Motor neuron (in vitro differentiated cells): ENCODE results near the gene CALR. TPM values are rescaled to one million over a fixed set of nuclear protein-coding genes. Genes with fewer than 3 reads are reported as not detected.

Experiments used
- ATAC-seq, 8 experiments: fragments of 200-7000 bp; cut with Tn5 transposase; replicated peaks in 6 of 8; 2 replicates each; pipeline ENCODE4 v1.8.0; 2021; ENCODE audit warnings: mild to moderate bottlenecking in 8 of 8, moderate library complexity in 8 of 8
- H3K27ac ChIP-seq, 2 donors: fragments of 250-450 bp; sonication (Bioruptor Pico); 2 replicates each; pipeline ENCODE4 v1.9.0; 2021; ENCODE audit warnings: antibody characterized with exemption in 2 of 2, mild to moderate bottlenecking in 2 of 2, moderate library complexity in 1 of 2
- H3K4me1 ChIP-seq, 2 donors: fragments of 250-450 bp; sonication (Bioruptor Pico); replicated peaks in 1 of 2; 2 replicates each; pipeline ENCODE4 v1.6.1; 2021; ENCODE audit warnings: antibody characterized with exemption in 2 of 2, mild to moderate bottlenecking in 2 of 2, moderate library complexity in 1 of 2
- H3K4me3 ChIP-seq, 5 donors: fragments of 250-450 bp; sonication (Bioruptor Pico); 2 replicates each; pipeline ENCODE4 v1.9.0; 2021; ENCODE audit warnings: antibody characterized with exemption in 5 of 5, mild to moderate bottlenecking in 5 of 5, moderate library complexity in 4 of 5
- WGBS, 10 experiments: fragments of 450-650 bp; shearing (Covaris generic); methylation state at CpG; one replicate each; pipeline ENCODE4 v1.0.0; 2022; 5-methylcytosine and 5-hydroxymethylcytosine counted together
- in situ Hi-C, 9 experiments: fragments of 400-800 bp; cut with MboI; loops; one replicate each; pipeline ENCODE4 v1.15.0; 2021; ENCODE audit warnings: low sequenced_read_pairs in 9 of 9, low pct_unique_long_range_greater_than_20kb in 2 of 9; ENCODE audit not compliant: unreplicated experiment in 9 of 9
- total RNA-seq, 8 experiments: library from RNA; unstranded; fragments of 300-600 nt; gene quantifications; 2 replicates each; pipeline versions ENCODE4 v1.2.3 to v1.2.4, GENCODE V29; 2022

Gene CALR
- total RNA-seq, 8 experiments from 2014 or later = 289 to 982 (median 397) TPM

DNA sequence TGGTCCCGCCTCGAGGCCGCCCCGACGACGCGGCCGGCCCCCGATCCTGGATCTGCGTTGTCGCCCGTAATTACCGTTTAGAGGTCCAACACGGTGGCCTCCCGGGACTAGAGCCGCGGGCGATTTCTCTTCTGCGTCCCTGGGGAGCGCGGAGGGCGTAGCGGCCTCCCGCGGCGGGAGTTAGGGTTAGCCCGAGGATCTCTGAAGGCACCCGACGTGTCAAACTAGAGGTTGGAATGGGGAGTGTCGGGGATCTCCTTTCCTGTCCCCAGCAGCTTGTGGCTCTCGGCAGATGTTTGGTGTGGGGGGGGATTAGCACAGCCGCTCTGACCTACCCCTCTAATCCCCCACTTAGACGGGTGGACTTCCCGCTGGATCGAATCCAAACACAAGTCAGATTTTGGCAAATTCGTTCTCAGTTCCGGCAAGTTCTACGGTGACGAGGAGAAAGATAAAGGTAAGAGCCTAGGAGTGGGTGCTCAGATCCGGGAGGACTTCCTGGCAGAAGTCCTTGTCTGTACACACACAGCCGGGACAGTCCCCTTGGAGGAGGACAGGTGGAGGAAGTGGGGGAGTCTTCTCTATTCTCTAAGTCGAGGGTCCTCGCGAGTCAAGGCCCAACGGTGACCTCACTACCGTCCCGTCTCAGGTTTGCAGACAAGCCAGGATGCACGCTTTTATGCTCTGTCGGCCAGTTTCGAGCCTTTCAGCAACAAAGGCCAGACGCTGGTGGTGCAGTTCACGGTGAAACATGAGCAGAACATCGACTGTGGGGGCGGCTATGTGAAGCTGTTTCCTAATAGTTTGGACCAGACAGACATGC is 581 bp downstream of the CALR start:
- Histone ChIP-seq H3K4me3 (peak overlapping the region; percentile 81 to 99 (median 90)), H3K4me1 (peaks cover 21 to 22% of the 10 kb centered on the region in 2 donors), H3K27ac (peak overlapping the region; percentile 91 to 92)
- 0 to 4% (median 0%) methylated on average over 1 to 21 of the region's 54 CpGs for WGBS, 10 experiments
- in situ Hi-C loops = no loop called here
- peak in 7 of 8 experiments; percentile 6 to 33 (median 11) for ATAC-seq

DNA sequence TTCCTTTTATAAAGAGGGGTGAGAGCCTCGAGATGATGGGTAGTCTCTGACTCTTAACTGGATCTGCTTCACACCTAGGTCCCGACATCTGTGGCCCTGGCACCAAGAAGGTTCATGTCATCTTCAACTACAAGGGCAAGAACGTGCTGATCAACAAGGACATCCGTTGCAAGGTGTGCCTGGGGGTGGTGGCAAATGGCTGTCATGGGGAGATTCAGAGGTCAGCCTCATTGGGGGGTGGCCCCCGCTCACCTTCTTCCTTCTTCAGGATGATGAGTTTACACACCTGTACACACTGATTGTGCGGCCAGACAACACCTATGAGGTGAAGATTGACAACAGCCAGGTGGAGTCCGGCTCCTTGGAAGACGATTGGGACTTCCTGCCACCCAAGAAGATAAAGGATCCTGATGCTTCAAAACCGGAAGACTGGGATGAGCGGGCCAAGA is 1.6 kb downstream of the CALR start:
- Histone ChIP-seq H3K4me3 (peak overlapping the region; percentile 81 to 99 (median 90)), H3K27ac (no peak overlapping the region), H3K4me1 (peaks cover 19 to 21% of the 10 kb centered on the region in 2 donors)
- no peak for ATAC-seq
- in situ Hi-C loops = no loop called here
- 43 to 95% (median 75%) methylated on average over 2 to 7 of the region's 10 CpGs; no CpG with 5 or more reads in 4 of the 10 experiments for WGBS, 10 experiments

DNA sequence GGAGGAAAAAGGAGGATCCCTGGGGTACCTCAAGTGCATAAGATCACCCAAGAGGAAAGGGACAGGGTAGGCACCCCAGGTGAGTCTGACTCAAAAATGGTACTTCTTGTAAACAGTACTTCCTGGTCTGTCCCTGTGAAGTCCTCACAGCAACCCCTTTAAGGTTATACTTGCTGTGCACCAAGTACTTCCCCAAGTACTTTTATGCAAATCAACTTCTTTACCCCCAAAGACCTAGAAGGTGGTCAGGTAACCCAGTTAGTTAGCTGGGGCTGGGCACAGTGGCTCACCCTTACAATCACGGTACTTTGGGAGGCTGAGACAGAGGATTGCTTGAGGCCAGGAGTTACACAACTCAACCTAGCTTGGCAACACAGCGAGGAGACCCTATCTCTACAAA is 2.5 kb downstream of the CALR start:
- H3K4me3 ChIP-seq = no peak overlapping the region
- in situ Hi-C loops = no loop called here
- no peak for ATAC-seq
- H3K4me1 ChIP-seq = peaks cover 19 to 21% of the 10 kb centered on the region in 2 donors
- no peak overlapping the region for H3K27ac ChIP-seq
- 80 to 100% (median 100%) methylated on average over 1 to 2 of the region's 2 CpGs; no CpG with 5 or more reads in 5 of the 10 experiments for WGBS, 10 experiments

- no peak overlapping the region for H3K27ac ChIP-seq
- H3K4me3 ChIP-seq = no peak overlapping the region
- peaks cover 17 to 21% of the 10 kb centered on the region in 2 donors for H3K4me1 ChIP-seq
- no peak for ATAC-seq
- WGBS, 10 experiments = 0 to 100% (median 100%) methylated on average over 1 to 7 of the region's 18 CpGs; no CpG with 5 or more reads in 1 of the 10 experiments
- in situ Hi-C loops = no loop called here
These were observed 5.1 kb downstream of the CALR start for GRCh38 chr19:12943437-12944044.

- H3K4me1 ChIP-seq = peaks cover 17 to 21% of the 10 kb centered on the region in 2 donors
- in situ Hi-C loops = no loop called here
- H3K4me3 ChIP-seq = no peak overlapping the region
- WGBS, 10 experiments = 60 to 100% (median 100%) methylated on average over 1 to 2 of the region's 2 CpGs; no CpG with 5 or more reads in 4 of the 10 experiments
- no peak for ATAC-seq
- no peak overlapping the region for H3K27ac ChIP-seq
These were observed 5.8 kb downstream of the CALR start for GRCh38 chr19:12944104-12944674.

- Histone ChIP-seq H3K27ac (peak within 1 kb of the TSS; percentile 88 to 98), H3K4me3 (peak within 1 kb of the TSS; percentile 58 to 75 (median 70)), H3K4me1 (peaks cover 7 to 9% of the 10 kb centered on the region in 2 donors)
- ATAC-seq = peak; percentile 75 to 87 (median 82)
- in situ Hi-C loops = no loop called here
- 0 to 40% (median 0%) methylated on average over 1 to 25 of the region's 62 CpGs; no CpG with 5 or more reads in 5 of the 10 experiments for WGBS, 10 experiments
These were observed 7.2 kb downstream of the CALR start, which contains the start of gene RAD23A for GRCh38 chr19:12945479-12946091. Gene RAD23A (plus strand): TSS chr19:12945862. CDS start chr19:12945949, 87 bp downstream.

DNA sequence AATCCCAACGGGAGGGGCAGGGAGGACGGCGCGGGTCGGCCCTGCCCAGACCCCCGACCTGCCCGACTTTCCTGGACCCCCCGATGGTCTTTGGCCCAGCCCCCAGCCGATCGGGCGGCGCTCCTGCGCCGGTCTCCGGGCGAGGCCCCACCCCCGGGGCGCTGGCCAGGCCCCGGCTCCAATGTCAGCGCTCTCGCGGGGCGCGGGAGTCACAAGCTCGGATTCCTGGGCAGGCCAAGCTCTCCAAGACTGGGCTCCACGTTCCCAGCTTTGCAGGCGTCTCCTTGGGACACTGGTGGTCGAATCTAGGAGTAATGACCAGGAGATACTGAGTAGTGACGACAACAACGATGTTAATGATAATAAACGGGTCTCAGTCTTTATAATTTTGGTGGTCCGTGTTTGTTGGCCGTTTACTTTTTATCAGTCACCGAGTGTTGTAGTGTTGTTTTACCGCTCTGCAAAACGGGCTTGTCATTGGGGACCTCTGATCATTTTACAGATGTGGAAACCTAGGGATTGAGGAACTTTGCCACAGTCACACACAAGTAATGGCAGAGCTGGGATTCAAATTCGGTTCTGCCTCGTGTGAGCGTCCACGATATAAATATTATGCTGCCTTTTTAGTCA is 7.8 kb downstream of the CALR start:
- in situ Hi-C loops = no loop called here
- peaks cover 7% of the 10 kb centered on the region in 2 donors for H3K4me1 ChIP-seq
- peak overlapping the region; percentile 58 to 75 (median 70) for H3K4me3 ChIP-seq
- ATAC-seq = peak; percentile 57 to 81 (median 62)
- 0 to 2% (median 0%) methylated on average over 3 to 17 of the region's 40 CpGs; no CpG with 5 or more reads in 2 of the 10 experiments for WGBS, 10 experiments
- H3K27ac ChIP-seq = peak overlapping the region; percentile 88 to 98

DNA sequence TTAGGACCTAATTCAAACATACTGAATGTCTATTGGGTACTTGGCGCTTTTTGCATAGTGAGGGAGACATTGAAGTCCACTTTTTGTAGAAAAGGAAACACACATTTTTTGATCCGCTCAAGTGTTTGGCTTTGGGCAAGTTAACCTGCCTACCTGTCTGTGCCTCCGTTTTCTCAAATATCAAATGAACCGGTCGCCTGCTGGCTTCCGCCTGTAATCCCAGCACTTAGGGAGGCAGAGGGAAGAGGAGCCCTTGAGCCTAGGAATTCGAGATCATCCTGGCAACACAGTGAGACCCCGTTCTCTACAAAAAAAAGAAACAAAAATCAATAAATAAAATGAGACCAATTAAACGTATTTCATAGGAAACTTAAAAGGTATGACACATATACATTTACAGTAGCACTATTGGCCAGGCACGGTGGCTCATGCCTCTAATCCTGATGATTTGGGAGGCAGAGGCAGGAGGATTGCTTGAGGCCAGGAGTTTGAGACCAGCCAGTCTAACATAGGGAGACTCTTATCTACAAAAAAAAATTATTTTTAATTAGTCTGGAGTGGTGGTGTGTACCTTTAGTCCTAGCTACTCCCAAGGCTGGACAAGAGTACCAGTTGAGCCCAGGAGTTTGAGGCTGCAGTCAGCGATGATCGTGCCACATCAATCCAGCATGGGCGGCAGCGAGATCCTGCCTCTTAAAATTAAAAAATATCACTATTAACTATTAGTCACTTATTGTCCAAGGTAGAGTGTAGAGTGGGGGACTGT is 8.5 kb downstream of the CALR start:
- peaks cover 7% of the 10 kb centered on the region in 2 donors for H3K4me1 ChIP-seq
- H3K27ac ChIP-seq = peak overlapping the region; percentile 88 to 98
- ATAC-seq = no peak
- WGBS, 10 experiments = 7 to 69% (median 56%) methylated on average over 1 to 12 of the region's 14 CpGs
- H3K4me3 ChIP-seq = peak overlapping the region; percentile 58 to 75 (median 70)
- in situ Hi-C loops = no loop called here

DNA sequence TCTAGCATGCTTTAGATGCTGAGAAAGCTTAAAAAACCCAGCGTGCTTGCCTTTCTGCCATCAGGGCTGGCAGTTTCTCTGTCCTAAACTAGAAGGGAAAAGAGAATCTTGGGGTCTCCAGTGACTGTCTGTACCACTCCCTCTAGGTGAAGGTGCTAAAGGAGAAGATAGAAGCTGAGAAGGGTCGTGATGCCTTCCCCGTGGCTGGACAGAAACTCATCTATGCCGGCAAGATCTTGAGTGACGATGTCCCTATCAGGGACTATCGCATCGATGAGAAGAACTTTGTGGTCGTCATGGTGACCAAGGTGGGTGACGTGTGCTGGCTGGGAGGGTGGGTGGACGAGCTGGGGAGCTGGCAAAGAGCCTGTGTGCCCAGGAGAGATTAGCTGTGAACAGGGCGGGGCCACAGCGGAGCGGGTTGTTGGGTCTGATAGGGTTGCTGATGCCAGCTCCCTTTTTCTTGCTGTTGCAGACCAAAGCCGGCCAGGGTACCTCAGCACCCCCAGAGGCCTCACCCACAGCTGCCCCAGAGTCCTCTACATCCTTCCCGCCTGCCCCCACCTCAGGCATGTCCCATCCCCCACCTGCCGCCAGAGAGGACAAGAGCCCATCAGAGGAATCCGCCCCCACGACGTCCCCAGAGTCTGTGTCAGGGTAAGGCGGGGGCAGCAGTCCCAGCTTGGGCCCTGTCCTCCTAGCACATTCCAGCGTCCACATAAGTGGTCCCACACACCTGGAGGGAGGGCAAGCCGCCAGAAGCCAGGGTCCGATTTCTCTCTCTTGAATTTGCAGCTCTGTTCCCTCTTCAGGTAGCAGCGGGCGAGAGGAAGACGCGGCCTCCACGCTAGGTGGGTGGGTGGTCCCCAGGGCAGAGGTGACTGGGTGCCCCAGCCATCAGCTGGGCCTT is 9.5 kb downstream of the CALR start:
- Histone ChIP-seq H3K4me3 (peak overlapping the region in 1 of 5 donors; percentile 74), H3K27ac (no peak overlapping the region), H3K4me1 (peaks cover 7% of the 10 kb centered on the region in 2 donors)
- no peak for ATAC-seq
- 80 to 100% (median 100%) methylated on average over 1 to 5 of the region's 28 CpGs; no CpG with 5 or more reads in 4 of the 10 experiments for WGBS, 10 experiments
- in situ Hi-C loops = no loop called here

- Histone ChIP-seq H3K27ac (no peak overlapping the region), H3K4me1 (peaks cover 7% of the 10 kb centered on the region in 2 donors), H3K4me3 (no peak overlapping the region)
- in situ Hi-C loops = no loop called here
- ATAC-seq = no peak
- 87 to 100% (median 100%) methylated on average over 1 to 8 of the region's 30 CpGs; no CpG with 5 or more reads in 2 of the 10 experiments for WGBS, 10 experiments
These were observed 10.4 kb downstream of the CALR start for GRCh38 chr19:12948612-12949362.
